ENCODE measurements around the gene TBC1D4.

DNA sequence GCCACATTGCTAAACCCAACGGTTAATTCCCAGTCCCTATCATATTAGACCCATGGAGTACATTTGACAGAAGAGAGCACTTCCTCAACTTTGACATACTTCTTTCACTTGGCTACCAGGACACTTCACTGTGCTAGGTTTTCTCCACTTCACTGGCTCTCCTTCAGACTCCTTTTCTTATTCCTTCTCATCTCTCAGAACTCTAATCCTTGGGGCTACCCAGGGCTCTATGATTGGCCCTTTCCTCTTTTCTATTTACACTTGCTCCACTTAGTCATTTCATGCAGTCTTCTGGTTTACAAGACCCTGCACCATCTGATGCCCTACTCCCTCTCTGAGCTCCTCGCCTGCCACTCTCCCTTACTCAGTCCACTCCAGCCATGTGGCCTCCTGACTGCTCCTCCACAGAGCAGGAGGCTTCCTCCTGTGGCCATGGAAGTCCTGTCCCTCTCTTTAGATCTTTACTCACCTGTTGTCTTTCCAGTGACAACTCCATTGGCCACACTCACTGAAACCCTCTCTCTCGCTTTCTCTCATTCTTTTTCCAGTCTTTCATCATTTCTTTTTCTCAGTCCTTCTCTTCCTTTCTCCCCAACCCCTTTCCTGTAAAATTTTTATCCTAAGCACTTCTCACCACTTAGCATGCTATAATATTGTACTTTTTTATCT is 90.4 kb downstream of the TBC1D4 start:
- TF ChIP-seq, protein P1, sequence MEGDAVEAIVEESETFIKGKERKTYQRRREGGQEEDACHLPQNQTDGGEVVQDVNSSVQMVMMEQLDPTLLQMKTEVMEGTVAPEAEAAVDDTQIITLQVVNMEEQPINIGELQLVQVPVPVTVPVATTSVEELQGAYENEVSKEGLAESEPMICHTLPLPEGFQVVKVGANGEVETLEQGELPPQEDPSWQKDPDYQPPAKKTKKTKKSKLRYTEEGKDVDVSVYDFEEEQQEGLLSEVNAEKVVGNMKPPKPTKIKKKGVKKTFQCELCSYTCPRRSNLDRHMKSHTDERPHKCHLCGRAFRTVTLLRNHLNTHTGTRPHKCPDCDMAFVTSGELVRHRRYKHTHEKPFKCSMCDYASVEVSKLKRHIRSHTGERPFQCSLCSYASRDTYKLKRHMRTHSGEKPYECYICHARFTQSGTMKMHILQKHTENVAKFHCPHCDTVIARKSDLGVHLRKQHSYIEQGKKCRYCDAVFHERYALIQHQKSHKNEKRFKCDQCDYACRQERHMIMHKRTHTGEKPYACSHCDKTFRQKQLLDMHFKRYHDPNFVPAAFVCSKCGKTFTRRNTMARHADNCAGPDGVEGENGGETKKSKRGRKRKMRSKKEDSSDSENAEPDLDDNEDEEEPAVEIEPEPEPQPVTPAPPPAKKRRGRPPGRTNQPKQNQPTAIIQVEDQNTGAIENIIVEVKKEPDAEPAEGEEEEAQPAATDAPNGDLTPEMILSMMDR (IDR thresholded peaks at IDR 0.05) = no peak
- TF ChIP-seq POLR2AphosphoS5 (IDR thresholded peaks at IDR 0.05) = no peak

Data from prostate gland (tissue), 2 donors.